HL-60 (cell line): ENCODE data around the gene HLA-F.

ENCODE experiments used
- DNase-seq, 2 experiments: peaks; one replicate each; pipeline ENCODE4 v3.0.0-alpha.2; 2010 to 2020; ENCODE audit warnings: low read depth in 1 of 2, low spot score in 1 of 2
- H3K27ac ChIP-seq: fragments of 250-450 bp; sonication (Bioruptor Pico); replicated peaks from 2 replicates; pipeline ENCODE4 v1.5.1; 2020; ENCODE audit warnings: mild to moderate bottlenecking, moderate library complexity
- H3K27me3 ChIP-seq: fragments of 250-450 bp; sonication (Bioruptor Pico); 2 replicates; pipeline ENCODE4 v1.5.1; 2021; ENCODE audit warnings: mild to moderate bottlenecking, moderate library complexity; ENCODE audit not compliant: insufficient read depth, poor library complexity, severe bottlenecking
- H3K4me3 ChIP-seq: replicated peaks from 2 replicates; pipeline ENCODE4 v1.5.1; 2011; ENCODE audit warnings: mild to moderate bottlenecking, control low read depth, low read length; ENCODE audit not compliant: insufficient read depth
- CTCF ChIP-seq: IDR thresholded peaks from one replicate; pipeline ENCODE4 v1.5.1; 2011; ENCODE audit warnings: low read length, control low read depth, inconsistent platforms; ENCODE audit not compliant: insufficient read depth
- GABPA ChIP-seq: IDR thresholded peaks from 2 replicates; pipeline ENCODE4 v1.6.1; 2012; ENCODE audit warnings: low read depth
- POLR2AphosphoS5 ChIP-seq: IDR thresholded peaks from 2 replicates; pipeline ENCODE4 v1.6.1; 2012; ENCODE audit warnings: low read depth
- REST ChIP-seq: IDR thresholded peaks from 2 replicates; pipeline ENCODE4 v1.6.1; 2012; ENCODE audit warnings: low read depth; ENCODE audit not compliant: insufficient replicate concordance
- SPI1 ChIP-seq: IDR thresholded peaks from 2 replicates; pipeline ENCODE4 v1.6.1; 2012; ENCODE audit warnings: low read depth, mild to moderate bottlenecking, borderline replicate concordance

Gene HLA-F

DNA sequence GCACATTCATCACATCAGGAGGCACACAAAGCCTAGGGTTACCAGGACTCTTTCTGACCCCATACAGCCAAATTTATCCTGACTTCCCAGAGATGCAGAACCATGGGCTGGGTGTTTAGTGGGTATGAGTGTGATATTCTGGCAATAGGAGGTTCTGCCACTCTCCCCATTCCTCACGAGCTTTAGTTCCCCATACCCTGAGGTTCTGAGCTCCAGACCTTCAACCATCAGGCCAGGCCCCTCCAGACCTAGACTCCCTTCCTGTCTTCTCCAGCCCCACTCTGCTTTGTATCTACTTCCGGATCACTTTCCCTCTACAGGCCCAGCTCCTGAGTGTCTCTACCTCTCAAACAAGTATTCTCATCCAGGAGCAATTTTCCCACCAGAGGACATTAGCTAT, 4.4 kb downstream of the HLA-F start:
- TF ChIP-seq POLR2AphosphoS5, result no peak
- TF ChIP-seq CTCF, result no peak
- no peak for TF ChIP-seq GABPA
- no peak for DNase-seq
- no peak overlapping the region for H3K4me3 ChIP-seq
- H3K27me3 ChIP-seq, result peaks cover 12% of the 10 kb centered on the region
- H3K27ac ChIP-seq, result no peak overlapping the region

- TF ChIP-seq REST, result no peak
- TF ChIP-seq CTCF, result no peak
- TF ChIP-seq SPI1, result no peak
- no peak for TF ChIP-seq GABPA
- no peak for TF ChIP-seq POLR2AphosphoS5
- no peak for DNase-seq
- Histone ChIP-seq H3K27ac (no peak overlapping the region), H3K27me3 (peaks cover 6% of the 10 kb centered on the region), H3K4me3 (no peak overlapping the region)
Measured at GRCh38 chr6:29728173-29728874, 5.1 kb downstream of the HLA-F start.

DNA sequence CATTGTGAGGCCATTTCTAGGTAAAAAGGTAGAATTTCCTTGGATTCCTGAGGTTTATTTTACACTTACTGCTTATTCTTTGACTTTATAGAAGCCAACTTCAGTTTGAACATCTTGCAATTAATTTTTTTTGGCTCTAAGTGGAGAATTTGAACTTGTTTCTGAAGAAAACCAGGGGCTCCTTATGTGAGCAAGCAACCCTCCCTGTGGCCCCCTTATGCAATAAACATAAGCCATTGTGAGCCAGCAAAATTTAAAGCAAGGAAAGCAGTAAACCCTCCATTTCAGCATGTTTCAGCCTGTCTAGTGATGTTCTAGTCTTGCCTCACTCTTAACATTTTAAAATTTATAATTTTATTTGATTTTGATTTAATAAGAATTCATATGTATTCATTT, 5.6 kb downstream of the HLA-F start:
- TF ChIP-seq POLR2AphosphoS5 (no peak), REST (no peak), SPI1 (no peak), GABPA (no peak), CTCF (no peak)
- no peak for DNase-seq
- no peak overlapping the region for H3K27ac ChIP-seq
- H3K4me3 ChIP-seq, result no peak overlapping the region
- H3K27me3 ChIP-seq, result peaks cover under 1% of the 10 kb centered on the region

DNA sequence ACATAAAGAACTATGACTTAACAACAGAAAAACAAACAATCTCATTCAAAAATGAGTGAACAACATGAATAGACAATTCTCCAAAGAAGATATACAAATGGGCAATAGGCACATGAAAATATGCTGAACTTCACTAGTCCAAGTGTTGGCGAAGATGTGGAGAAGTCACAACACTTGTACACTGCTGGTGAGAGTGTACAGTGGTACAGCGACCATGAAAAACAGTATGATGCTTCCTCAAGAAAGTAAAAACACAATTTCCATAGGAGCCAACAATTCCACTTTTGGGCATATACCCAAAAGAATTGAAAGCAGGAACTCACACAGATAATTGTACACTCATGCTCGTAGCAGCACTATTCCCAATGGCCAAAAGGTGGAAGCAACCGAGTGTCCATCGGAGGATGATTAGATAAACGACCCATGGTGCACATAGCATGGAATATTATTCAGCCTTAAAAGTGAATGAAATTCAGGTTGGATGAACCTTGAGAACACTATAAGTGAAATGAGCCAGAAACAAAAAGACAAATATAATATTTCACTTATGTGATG, 6.6 kb downstream of the HLA-F start:
- no peak for DNase-seq
- Histone ChIP-seq H3K27me3 (no peaks in the 10 kb centered on the region), H3K27ac (no peak overlapping the region), H3K4me3 (no peak overlapping the region)
- no peak for TF ChIP-seq POLR2AphosphoS5
